Activated CD4-positive, CD25-positive, alpha-beta regulatory T cell treated with anti-CD3 and anti-CD28 coated beads, Interleukin-2, amount 50 U/mL, for 16 hours (primary cell): ENCODE measurements around the gene KRTAP5-7.

Experiments used
- DNase-seq: peaks from one replicate; pipeline ENCODE4 v3.0.0-alpha.2; 2020; ENCODE audit warnings: low read depth, low spot score

KRTAP5-7 gene

GRCh38 chr11:71495286-71496230 lies 31.5 kb upstream of the KRTAP5-7 start:
- DNase-seq: no peak

GRCh38 chr11:71496421-71496820 lies 30.6 kb upstream of the KRTAP5-7 start:
- no peak for DNase-seq

- no peak for DNase-seq
Observed at GRCh38 chr11:71498091-71498490, 29.0 kb upstream of the KRTAP5-7 start.

GRCh38 chr11:71499125-71499524 lies 27.9 kb upstream of the KRTAP5-7 start:
- DNase-seq: no peak

- no peak for DNase-seq
Observed at GRCh38 chr11:71499546-71499945, 27.5 kb upstream of the KRTAP5-7 start.

GRCh38 chr11:71500601-71501021 lies 26.5 kb upstream of the KRTAP5-7 start:
- DNase-seq: no peak

- no peak for DNase-seq
Observed at GRCh38 chr11:71501071-71501985, 25.7 kb upstream of the KRTAP5-7 start.

- DNase-seq: no peak
Observed at GRCh38 chr11:71502026-71502425, 25.0 kb upstream of the KRTAP5-7 start.

- no peak for DNase-seq
Observed at GRCh38 chr11:71502871-71503435, 24.1 kb upstream of the KRTAP5-7 start.

GRCh38 chr11:71504531-71504930 lies 22.5 kb upstream of the KRTAP5-7 start:
- no peak for DNase-seq

- DNase-seq: no peak
Observed at GRCh38 chr11:71505001-71505400, 22.1 kb upstream of the KRTAP5-7 start.

- DNase-seq: no peak
Observed at GRCh38 chr11:71505781-71506180, 21.3 kb upstream of the KRTAP5-7 start.

GRCh38 chr11:71507102-71507501 lies 20.0 kb upstream of the KRTAP5-7 start:
- no peak for DNase-seq

GRCh38 chr11:71518506-71519471 lies 8.3 kb upstream of the KRTAP5-7 start:
- no peak for DNase-seq

- no peak for DNase-seq
Observed at GRCh38 chr11:71519546-71519945, 7.5 kb upstream of the KRTAP5-7 start.

- no peak for DNase-seq
Observed at GRCh38 chr11:71525188-71525937, 1.7 kb upstream of the KRTAP5-7 start.

- DNase-seq: no peak
Observed at GRCh38 chr11:71525938-71526495, 1.1 kb upstream of the KRTAP5-7 start.

- no peak for DNase-seq
Observed at GRCh38 chr11:71527576-71528210, 626 bp downstream of the KRTAP5-7 start.

GRCh38 chr11:71530602-71531001 lies 3.5 kb downstream of the KRTAP5-7 start:
- DNase-seq: no peak
